SK-N-SH (cell line): Measurements from ENCODE around the gene NME3. TPM values are rescaled to one million over a fixed set of nuclear protein-coding genes. Genes with fewer than 3 reads are reported as not detected.

Experiments used
- CTCF ChIA-PET: fragments of 300-600, 350-600 bp; formaldehyde crosslinking; extraction: SDS; loops from one replicate; lab custom pipeline; 2021; lab: Yijun Ruan, JAX
- POLR2A ChIA-PET: fragments of 350-600 bp; sonication (Branson Sonifier 250); formaldehyde crosslinking; extraction: SDS; loops from one replicate; lab custom pipeline; 2020; ENCODE audit warnings: antibody characterized with exemption, inconsistent platforms; lab: Yijun Ruan, JAX
- DNase-seq: peaks from one replicate; pipeline ENCODE4 v3.0.0; 2012
- H2AFZ ChIP-seq: fragments of 200-600 bp; sonication (generic); 2 replicates; pipeline ENCODE4 v1.8.1; 2016; ENCODE audit warnings: antibody characterized with exemption, mild to moderate bottlenecking, low read depth
- H3F3A ChIP-seq: fragments of 200-600 bp; sonication (generic); replicated peaks from 2 replicates; pipeline ENCODE3; 2016; ENCODE audit warnings: antibody characterized with exemption, mild to moderate bottlenecking; ENCODE audit not compliant: insufficient read depth
- H3K27ac ChIP-seq, 2 experiments: fragments of 200-500 bp in 1 of 2; fragments of 200-600 bp in 1 of 2; sonication (Bioruptor generic) in 1 of 2; sonication (generic), shearing (Covaris generic) in 1 of 2; 2 replicates each; pipeline versions ENCODE4 v1.5.1 to v1.6.1; 2014 to 2016; ENCODE audit warnings: low read depth in 2 of 2, inconsistent platforms in 1 of 2, low read length in 1 of 2, mild to moderate bottlenecking in 1 of 2, mixed read lengths in 1 of 2
- H3K27me3 ChIP-seq: fragments of 200-600 bp; sonication (generic), shearing (Covaris generic); 2 replicates; pipeline ENCODE4 v1.6.1; 2016; ENCODE audit warnings: mixed run types; ENCODE audit not compliant: insufficient read depth
- H3K36me3 ChIP-seq, 2 experiments: fragments of 200-500 bp in 1 of 2; fragments of 200-600 bp in 1 of 2; sonication (Bioruptor generic) in 1 of 2; sonication (generic) in 1 of 2; replicated peaks in 1 of 2; 2 replicates each; pipeline versions ENCODE3 to v1.5.1; 2014 to 2016; ENCODE audit warnings: low read length in 1 of 2, mild to moderate bottlenecking in 1 of 2; ENCODE audit not compliant: insufficient read depth in 2 of 2, control insufficient read depth in 1 of 2
- H3K4me1 ChIP-seq, 2 experiments: fragments of 200-500 bp in 1 of 2; fragments of 200-600 bp in 1 of 2; sonication (Bioruptor generic) in 1 of 2; sonication (generic), shearing (Covaris generic) in 1 of 2; 2 replicates each; pipeline versions ENCODE4 v1.5.1 to v1.6.1; 2014 to 2016; ENCODE audit warnings: low read depth in 1 of 2, low read length in 1 of 2, mixed run types in 1 of 2; ENCODE audit not compliant: insufficient read depth in 2 of 2, control insufficient read depth in 1 of 2
- H3K4me2 ChIP-seq: fragments of 200-600 bp; sonication (generic), shearing (Covaris generic); 2 replicates; pipeline ENCODE4 v1.6.1; 2017; ENCODE audit warnings: mixed run types
- H3K4me3 ChIP-seq, 2 experiments: fragments of 200-500 bp in 1 of 2; fragments of 200-600 bp in 1 of 2; sonication (Bioruptor generic) in 1 of 2; sonication (generic), shearing (Covaris generic) in 1 of 2; 2 replicates each; pipeline versions ENCODE4 v1.5.1 to v1.8.1; 2014 to 2016; ENCODE audit warnings: low read depth in 2 of 2, inconsistent platforms in 1 of 2, low read length in 1 of 2, mild to moderate bottlenecking in 1 of 2, mixed read lengths in 1 of 2, moderate library complexity in 1 of 2
- H3K79me2 ChIP-seq: fragments of 200-600 bp; sonication (generic); 2 replicates; pipeline ENCODE4 v1.8.1; 2017; ENCODE audit warnings: mild to moderate bottlenecking; ENCODE audit not compliant: insufficient read depth
- H3K9ac ChIP-seq: fragments of 200-600 bp; sonication (generic); 2 replicates; pipeline ENCODE4 v1.6.1; 2017; ENCODE audit warnings: mixed run types
- H3K9me2 ChIP-seq: fragments of 200-600 bp; sonication (generic); 2 replicates; pipeline ENCODE4 v1.6.1; 2017; ENCODE audit warnings: mixed run types
- H3K9me3 ChIP-seq: fragments of 200-600 bp; sonication (generic); 2 replicates; pipeline ENCODE4 v1.6.1; 2017; ENCODE audit warnings: mixed run types, mild to moderate bottlenecking, moderate library complexity
- H4K20me1 ChIP-seq: fragments of 200-600 bp; sonication (generic); 2 replicates; pipeline ENCODE4 v1.6.1; 2017; ENCODE audit warnings: mild to moderate bottlenecking, mixed run types; ENCODE audit not compliant: insufficient read depth
- FOSL2 ChIP-seq: IDR thresholded peaks from 2 replicates; pipeline ENCODE4 v1.4.0; 2012; ENCODE audit warnings: low read depth, mild to moderate bottlenecking, moderate library complexity, borderline replicate concordance
- MXI1 ChIP-seq: IDR thresholded peaks from 2 replicates; pipeline ENCODE4 v1.6.1; 2012; ENCODE audit warnings: mild to moderate bottlenecking, low read depth, low read length, improper control_type of control experiment
- NRF1 ChIP-seq: IDR thresholded peaks from 2 replicates; pipeline ENCODE4 v1.6.1; 2012; ENCODE audit warnings: low read depth, mild to moderate bottlenecking, low read length
- RXRA ChIP-seq: IDR thresholded peaks from 2 replicates; pipeline ENCODE4 v1.4.0; 2012; ENCODE audit warnings: low read depth, mild to moderate bottlenecking, borderline replicate concordance
- TAF1 ChIP-seq: IDR thresholded peaks from 2 replicates; pipeline ENCODE4 v1.6.1; 2012; ENCODE audit warnings: low read depth, mild to moderate bottlenecking, low read length, moderate library complexity, borderline replicate concordance
- TCF12 ChIP-seq: IDR thresholded peaks from 2 replicates; pipeline ENCODE4 v1.4.0; 2012
- WGBS: methylation state at CpG from one replicate; pipeline ENCODE4 v1.1.6; 2017; ENCODE audit warnings: low lambda C conversion rate; 5-methylcytosine and 5-hydroxymethylcytosine counted together
- polyA plus RNA-seq, 3 experiments: library from polyadenylated mRNA; depleted of rRNA; stranded (reverse); fragments of >200 nt; gene quantifications; 2 replicates each; pipeline ENCODE4 v1.2.3, GENCODE V29; 2012
- TF ChIP-seq, protein P1 (sequence below): IDR thresholded peaks from 2 replicates; pipeline ENCODE4 v1.4.0; 2012; ENCODE audit warnings: low read depth, borderline replicate concordance
- TF ChIP-seq, protein P2 (sequence below): IDR thresholded peaks from 2 replicates; pipeline ENCODE4; 2012
- TF ChIP-seq, protein P3 (sequence below): IDR thresholded peaks from 2 replicates; pipeline ENCODE4 v1.6.1; 2012; ENCODE audit warnings: mild to moderate bottlenecking, low read depth, low read length, moderate library complexity

The NME3 gene
- polyA plus RNA-seq, 1 of the 3 experiments (the other 2 are of a cell fraction): 77.2 TPM

DNA sequence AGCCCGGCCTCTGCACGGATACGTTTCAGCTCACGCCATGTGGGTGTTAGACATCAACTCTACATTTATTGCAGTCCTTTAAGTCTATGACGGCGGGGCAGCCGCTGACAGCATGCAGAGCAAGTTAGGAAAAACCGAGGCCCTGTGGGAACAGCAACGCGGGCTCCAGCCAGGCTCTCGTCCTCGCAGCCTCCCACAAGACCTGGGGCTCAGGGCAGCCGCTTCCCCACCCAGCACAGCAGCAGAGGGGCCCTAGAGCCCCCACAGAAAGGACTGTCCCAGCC, 5.3 kb upstream of the NME3 start:
- CTCF ChIA-PET: interaction anchor here (1.4 kb wide), 1 partner anchor 12 kb away, joined by 3 read pairs; no protein-coding TSS in a partner anchor
- H3K9ac ChIP-seq: no peak overlapping the region
- H3K27me3 ChIP-seq: no peaks in the 10 kb centered on the region
- no peaks in the 10 kb centered on the region for H3K9me2 ChIP-seq
- 97% methylated on average over 11 of the region's 13 CpGs for WGBS
- H3F3A ChIP-seq: peaks cover 11% of the 10 kb centered on the region
- peaks cover 41% of the 10 kb centered on the region for H3K79me2 ChIP-seq
- peaks cover 3 to 37% of the 10 kb centered on the region in 2 experiments for H3K36me3 ChIP-seq
- TF ChIP-seq TAF1: no peak
- TF ChIP-seq, protein P1, sequence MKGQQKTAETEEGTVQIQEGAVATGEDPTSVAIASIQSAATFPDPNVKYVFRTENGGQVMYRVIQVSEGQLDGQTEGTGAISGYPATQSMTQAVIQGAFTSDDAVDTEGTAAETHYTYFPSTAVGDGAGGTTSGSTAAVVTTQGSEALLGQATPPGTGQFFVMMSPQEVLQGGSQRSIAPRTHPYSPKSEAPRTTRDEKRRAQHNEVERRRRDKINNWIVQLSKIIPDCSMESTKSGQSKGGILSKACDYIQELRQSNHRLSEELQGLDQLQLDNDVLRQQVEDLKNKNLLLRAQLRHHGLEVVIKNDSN: no peak
- TF ChIP-seq, protein P2, sequence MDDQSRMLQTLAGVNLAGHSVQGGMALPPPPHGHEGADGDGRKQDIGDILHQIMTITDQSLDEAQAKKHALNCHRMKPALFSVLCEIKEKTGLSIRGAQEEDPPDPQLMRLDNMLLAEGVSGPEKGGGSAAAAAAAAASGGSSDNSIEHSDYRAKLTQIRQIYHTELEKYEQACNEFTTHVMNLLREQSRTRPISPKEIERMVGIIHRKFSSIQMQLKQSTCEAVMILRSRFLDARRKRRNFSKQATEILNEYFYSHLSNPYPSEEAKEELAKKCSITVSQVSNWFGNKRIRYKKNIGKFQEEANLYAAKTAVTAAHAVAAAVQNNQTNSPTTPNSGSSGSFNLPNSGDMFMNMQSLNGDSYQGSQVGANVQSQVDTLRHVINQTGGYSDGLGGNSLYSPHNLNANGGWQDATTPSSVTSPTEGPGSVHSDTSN: no peak
- TF ChIP-seq, protein P3, sequence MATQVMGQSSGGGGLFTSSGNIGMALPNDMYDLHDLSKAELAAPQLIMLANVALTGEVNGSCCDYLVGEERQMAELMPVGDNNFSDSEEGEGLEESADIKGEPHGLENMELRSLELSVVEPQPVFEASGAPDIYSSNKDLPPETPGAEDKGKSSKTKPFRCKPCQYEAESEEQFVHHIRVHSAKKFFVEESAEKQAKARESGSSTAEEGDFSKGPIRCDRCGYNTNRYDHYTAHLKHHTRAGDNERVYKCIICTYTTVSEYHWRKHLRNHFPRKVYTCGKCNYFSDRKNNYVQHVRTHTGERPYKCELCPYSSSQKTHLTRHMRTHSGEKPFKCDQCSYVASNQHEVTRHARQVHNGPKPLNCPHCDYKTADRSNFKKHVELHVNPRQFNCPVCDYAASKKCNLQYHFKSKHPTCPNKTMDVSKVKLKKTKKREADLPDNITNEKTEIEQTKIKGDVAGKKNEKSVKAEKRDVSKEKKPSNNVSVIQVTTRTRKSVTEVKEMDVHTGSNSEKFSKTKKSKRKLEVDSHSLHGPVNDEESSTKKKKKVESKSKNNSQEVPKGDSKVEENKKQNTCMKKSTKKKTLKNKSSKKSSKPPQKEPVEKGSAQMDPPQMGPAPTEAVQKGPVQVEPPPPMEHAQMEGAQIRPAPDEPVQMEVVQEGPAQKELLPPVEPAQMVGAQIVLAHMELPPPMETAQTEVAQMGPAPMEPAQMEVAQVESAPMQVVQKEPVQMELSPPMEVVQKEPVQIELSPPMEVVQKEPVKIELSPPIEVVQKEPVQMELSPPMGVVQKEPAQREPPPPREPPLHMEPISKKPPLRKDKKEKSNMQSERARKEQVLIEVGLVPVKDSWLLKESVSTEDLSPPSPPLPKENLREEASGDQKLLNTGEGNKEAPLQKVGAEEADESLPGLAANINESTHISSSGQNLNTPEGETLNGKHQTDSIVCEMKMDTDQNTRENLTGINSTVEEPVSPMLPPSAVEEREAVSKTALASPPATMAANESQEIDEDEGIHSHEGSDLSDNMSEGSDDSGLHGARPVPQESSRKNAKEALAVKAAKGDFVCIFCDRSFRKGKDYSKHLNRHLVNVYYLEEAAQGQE: no peak
- no peak for TF ChIP-seq FOSL2
- TF ChIP-seq TCF12: no peak
- no peak for TF ChIP-seq NRF1
- no peak for TF ChIP-seq RXRA
- TF ChIP-seq, all 33 proteins: peak for 0
- POLR2A ChIA-PET: no interaction called here
- Histone ChIP-seq H3K4me2 (no peak overlapping the region), H3K4me3 (no peak overlapping the region), H4K20me1 (peaks cover 13% of the 10 kb centered on the region; the same call in 1 of the 2 replicates), H3K27ac (no peak overlapping the region), H2AFZ (no peak overlapping the region), H3K4me1 (peaks cover 0 to 26% of the 10 kb centered on the region in 2 experiments; a peak in 2 of 4 replicates), H3K9me3 (no peaks in the 10 kb centered on the region)
- no peak for DNase-seq

GRCh38 chr16:1775846-1776671, 4.7 kb upstream of the NME3 start:
- Histone ChIP-seq H3K4me1 (peaks cover 0 to 21% of the 10 kb centered on the region in 2 experiments; a peak in 2 of 4 replicates), H3K79me2 (peaks cover 36% of the 10 kb centered on the region), H3K4me3 (no peak overlapping the region), H3K27me3 (no peaks in the 10 kb centered on the region), H3K4me2 (no peak overlapping the region), H3K36me3 (peaks cover 3 to 37% of the 10 kb centered on the region in 2 experiments), H3K9me2 (no peaks in the 10 kb centered on the region), H3K9ac (no peak overlapping the region), H3K9me3 (no peaks in the 10 kb centered on the region), H3K27ac (no peak overlapping the region), H3F3A (peaks cover 9% of the 10 kb centered on the region), H4K20me1 (peaks cover 11% of the 10 kb centered on the region; the same call in 1 of the 2 replicates), H2AFZ (no peak overlapping the region)
- ChIA-PET CTCF (interaction anchor here (1.4 to 4.4 kb wide), 2 partner anchors 7 to 13 kb away, joined by 3 to 40 read pairs; partner anchors contain the start of genes NUBP2 and SPSB3), POLR2A (no interaction called here)
- WGBS: 87% methylated on average over 10 of the region's 28 CpGs
- no peak for DNase-seq
- TF ChIP-seq MXI1: no peak
